Neural progenitor cell (in vitro differentiated cells): ENCODE results near the gene SMIM41. TPM values are rescaled to one million over a fixed set of nuclear protein-coding genes. Genes with fewer than 3 reads are reported as not detected.

Experiments used
- DNase-seq: peaks from one replicate; pipeline ENCODE4 v3.0.0-alpha.2; 2016; ENCODE audit warnings: low spot score
- H2AFZ ChIP-seq: fragments of 200-600 bp; sonication (generic); replicated peaks from 2 replicates; pipeline ENCODE4 v1.6.1; 2016; ENCODE audit warnings: antibody characterized with exemption
- H3F3A ChIP-seq: fragments of 200-600 bp; sonication (generic); 2 replicates; pipeline ENCODE4 v1.6.1; 2016; ENCODE audit warnings: antibody characterized with exemption, low read depth
- H3K27ac ChIP-seq: fragments of 200-600 bp; sonication (generic); 2 replicates; pipeline ENCODE4 v1.5.1; 2016; ENCODE audit warnings: mild to moderate bottlenecking
- H3K27me3 ChIP-seq: fragments of 200-600 bp; sonication (generic); 2 replicates; pipeline ENCODE4 v1.6.1; 2016; ENCODE audit warnings: mild to moderate bottlenecking, moderate library complexity
- H3K36me3 ChIP-seq: fragments of 200-600 bp; sonication (generic); 2 replicates; pipeline ENCODE4 v1.5.1; 2016
- H3K4me1 ChIP-seq: fragments of 200-600 bp; sonication (generic); 2 replicates; pipeline ENCODE4 v1.6.1; 2016; ENCODE audit warnings: mixed run types
- H3K4me2 ChIP-seq: fragments of 200-600 bp; sonication (generic); 2 replicates; pipeline ENCODE4 v1.6.1; 2016
- H3K4me3 ChIP-seq: fragments of 200-600 bp; sonication (generic); 2 replicates; pipeline ENCODE4 v1.5.1; 2016
- H3K79me2 ChIP-seq: fragments of 200-600 bp; sonication (generic); 2 replicates; pipeline ENCODE4 v1.6.1; 2016; ENCODE audit warnings: low read depth
- H3K9ac ChIP-seq: fragments of 200-600 bp; sonication (generic); 2 replicates; pipeline ENCODE4 v1.6.1; 2016
- H3K9me3 ChIP-seq: fragments of 200-600 bp; sonication (generic); 2 replicates; pipeline ENCODE4 v1.5.1; 2016; ENCODE audit warnings: low read depth
- H4K20me1 ChIP-seq: fragments of 200-600 bp; sonication (generic); 2 replicates; pipeline ENCODE4 v1.6.1; 2016; ENCODE audit warnings: low read depth
- H3K27ac Mint-ChIP-seq: 3 replicates; pipeline ENCODE4 v1.8.0; 2021; ENCODE audit warnings: mixed read lengths
- H3K27me3 Mint-ChIP-seq: 2 replicates; pipeline ENCODE4 v1.8.0; 2022; ENCODE audit warnings: low read depth, mild to moderate bottlenecking, inconsistent platforms, moderate library complexity, mixed read lengths; ENCODE audit not compliant: insufficient read depth
- H3K36me3 Mint-ChIP-seq: 3 replicates; pipeline ENCODE4 v1.8.0; 2021; ENCODE audit warnings: mixed read lengths
- H3K4me1 Mint-ChIP-seq: 3 replicates; pipeline ENCODE4 v1.8.0; 2021; ENCODE audit warnings: mixed read lengths
- H3K4me3 Mint-ChIP-seq: 3 replicates; pipeline ENCODE4 v1.8.0; 2021; ENCODE audit warnings: mild to moderate bottlenecking, moderate library complexity, mixed read lengths
- H3K9me3 Mint-ChIP-seq: 3 replicates; pipeline ENCODE4 v1.8.0; 2020; ENCODE audit warnings: mixed read lengths
- CTCF ChIP-seq: fragments of 200-600 bp; sonication (generic); IDR thresholded peaks from 2 replicates; pipeline ENCODE4 v1.5.1; 2017; ENCODE audit warnings: antibody characterized with exemption, mild to moderate bottlenecking
- EZH2 ChIP-seq: fragments of 200-600 bp; sonication (generic); IDR thresholded peaks from 2 replicates; pipeline ENCODE4 v1.6.1; 2017; ENCODE audit warnings: antibody characterized with exemption, mild to moderate bottlenecking, moderate library complexity
- EZH2phosphoT487 ChIP-seq: fragments of 200-600 bp; sonication (generic); IDR thresholded peaks from 2 replicates; pipeline ENCODE4 v1.6.1; 2017; ENCODE audit warnings: antibody characterized with exemption
- total RNA-seq: library from RNA; depleted of rRNA; stranded (reverse); fragments of >200 nt; gene quantifications from 2 replicates; pipeline ENCODE4 v1.2.3, GENCODE V29; 2015; ENCODE audit warnings: low replicate concordance

SMIM41 gene
- total RNA-seq, 1 donor from 2014 or later: not detected

GRCh38 chr12:52149651-52150241 lies 70.2 kb downstream of the SMIM41 start:
- Histone ChIP-seq H3K9me3 (no peaks in the 10 kb centered on the region), H3K4me1 (peaks cover 16% of the 10 kb centered on the region), H3K36me3 (no peaks in the 10 kb centered on the region), H3K27ac (no peak overlapping the region), H4K20me1 (no peaks in the 10 kb centered on the region), H3K9ac (no peak overlapping the region), H3K79me2 (no peaks in the 10 kb centered on the region), H3K27me3 (peaks cover 9% of the 10 kb centered on the region), H3K4me3 (no peak overlapping the region), H2AFZ (no peak overlapping the region), H3K4me2 (no peak overlapping the region), H3F3A (no peaks in the 10 kb centered on the region)
- Mint-ChIP-seq H3K4me3 (no peak overlapping the region), H3K36me3 (no peaks in the 10 kb centered on the region), H3K27me3 (peaks cover 11% of the 10 kb centered on the region), H3K4me1 (peaks cover 28% of the 10 kb centered on the region), H3K27ac (peak overlapping the region; percentile 40), H3K9me3 (no peaks in the 10 kb centered on the region)
- TF ChIP-seq EZH2phosphoT487 (no peak), CTCF (no peak), EZH2 (no peak)
- DNase-seq: no peak

- Histone ChIP-seq H3K27me3 (peaks cover 9% of the 10 kb centered on the region), H3K27ac (no peak overlapping the region), H3K4me3 (no peak overlapping the region), H3K4me1 (peaks cover under 1% of the 10 kb centered on the region), H3K4me2 (no peak overlapping the region), H4K20me1 (no peaks in the 10 kb centered on the region), H3K9ac (no peak overlapping the region), H3K79me2 (no peaks in the 10 kb centered on the region), H3K36me3 (no peaks in the 10 kb centered on the region), H3K9me3 (no peaks in the 10 kb centered on the region), H3F3A (no peaks in the 10 kb centered on the region), H2AFZ (no peak overlapping the region)
- Mint-ChIP-seq H3K27ac (peak overlapping the region; percentile 28), H3K27me3 (peaks cover 11% of the 10 kb centered on the region), H3K36me3 (no peaks in the 10 kb centered on the region), H3K4me1 (peaks cover 16% of the 10 kb centered on the region), H3K4me3 (peak overlapping the region; percentile 48), H3K9me3 (no peaks in the 10 kb centered on the region)
- no peak for TF ChIP-seq EZH2
- TF ChIP-seq CTCF: no peak
- TF ChIP-seq EZH2phosphoT487: no peak
- DNase-seq: no peak
These were observed 71.8 kb downstream of the SMIM41 start for GRCh38 chr12:52151153-52151836.

DNA sequence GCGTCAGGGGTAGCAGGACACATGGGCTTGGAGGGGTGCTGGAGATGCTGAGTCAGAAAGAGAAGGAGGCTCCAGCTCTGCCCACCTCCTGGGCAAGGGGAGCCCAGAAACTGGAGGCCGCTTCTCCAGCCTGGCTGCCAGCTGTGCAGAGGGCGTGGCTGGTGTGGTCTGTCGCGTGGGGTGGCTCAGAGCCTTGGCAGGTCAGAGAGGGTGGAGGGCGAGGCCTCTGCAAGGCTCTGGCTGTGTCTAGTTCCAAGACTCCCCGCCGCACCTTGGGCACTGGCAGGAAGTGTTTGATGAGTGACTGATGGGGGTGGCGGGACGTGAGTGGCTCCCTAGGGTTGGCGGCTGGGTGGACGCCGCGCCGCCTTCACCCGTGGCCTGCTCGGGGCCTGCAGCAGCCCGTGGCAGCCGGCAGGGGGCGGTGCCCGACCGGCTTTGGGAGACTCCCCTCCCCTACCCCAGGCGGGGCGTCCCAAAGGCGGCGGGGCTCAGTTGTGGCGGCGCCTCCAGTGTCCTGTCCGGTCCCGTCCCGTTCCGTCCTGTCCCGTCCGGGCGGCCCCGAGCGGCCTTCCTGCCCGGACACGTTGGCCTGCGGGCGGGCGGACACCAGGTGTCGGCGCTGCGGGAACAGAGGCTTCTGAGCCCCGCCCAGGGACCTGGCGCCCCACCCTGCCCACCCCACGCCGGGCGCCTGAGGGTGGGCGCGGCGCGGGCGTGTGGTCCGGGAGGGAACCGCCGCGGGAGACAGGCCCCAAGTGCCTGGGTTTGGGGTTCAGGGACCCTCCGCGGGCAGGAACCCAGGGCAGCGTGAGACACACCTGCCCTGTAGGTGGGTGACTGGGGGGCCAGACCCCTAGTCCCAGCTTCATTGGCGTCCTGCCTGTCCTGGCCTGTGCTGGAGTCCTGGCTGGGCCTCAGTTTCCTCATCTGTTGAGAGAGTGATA lies 72.6 kb downstream of the SMIM41 start:
- Histone ChIP-seq H3K4me1 (no peaks in the 10 kb centered on the region), H3K4me3 (peak overlapping the region; percentile 53), H3K4me2 (peak overlapping the region; percentile 91), H3K27me3 (peaks cover 9% of the 10 kb centered on the region), H3F3A (no peaks in the 10 kb centered on the region), H3K79me2 (no peaks in the 10 kb centered on the region), H4K20me1 (no peaks in the 10 kb centered on the region), H3K36me3 (no peaks in the 10 kb centered on the region), H3K9ac (peak overlapping the region; percentile 51), H3K27ac (no peak overlapping the region), H2AFZ (peak overlapping the region; percentile 96), H3K9me3 (no peaks in the 10 kb centered on the region)
- Mint-ChIP-seq H3K4me1 (peaks cover 16% of the 10 kb centered on the region), H3K9me3 (no peaks in the 10 kb centered on the region), H3K36me3 (no peaks in the 10 kb centered on the region), H3K27me3 (peaks cover 11% of the 10 kb centered on the region), H3K27ac (peak overlapping the region; percentile 28), H3K4me3 (peak overlapping the region; percentile 48)
- no peak for TF ChIP-seq EZH2
- TF ChIP-seq CTCF: peak; percentile 83
- no peak for TF ChIP-seq EZH2phosphoT487
- peak; percentile 93 for DNase-seq
